ENCODE results near the gene SMARCC1.

The SMARCC1 gene

DNA sequence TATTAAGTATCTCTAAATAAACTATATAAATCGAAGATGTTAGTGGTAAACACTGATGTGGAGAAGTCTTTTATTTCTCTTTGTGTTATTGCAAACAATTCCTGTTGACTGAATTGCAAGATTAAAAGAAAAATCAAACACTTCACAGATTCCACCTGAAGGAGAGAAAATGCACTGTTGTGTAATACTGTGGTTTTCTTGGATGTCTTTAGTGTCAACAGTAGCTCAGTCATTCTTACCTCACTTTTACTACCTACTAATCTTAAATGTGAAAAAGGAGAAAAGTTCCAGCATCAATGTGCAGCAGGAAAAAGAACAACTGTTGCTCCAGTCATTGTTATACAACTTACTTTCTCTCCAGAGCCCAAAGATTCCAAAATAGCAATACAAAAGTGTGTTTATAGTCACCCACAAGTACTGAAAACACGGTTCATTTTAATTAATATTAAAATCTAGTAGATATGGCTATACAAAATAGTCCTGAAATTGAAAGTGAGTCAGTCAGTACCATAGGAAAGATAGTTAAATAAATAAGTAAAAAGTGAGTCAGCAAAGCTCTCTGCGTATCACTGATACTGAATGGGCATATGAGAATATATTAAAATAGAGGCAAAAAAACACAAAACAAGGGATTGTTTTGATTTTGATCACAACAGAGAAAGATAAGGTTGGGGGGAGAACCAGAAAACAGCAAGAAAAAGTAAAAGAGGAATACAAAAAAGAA is 112.5 kb downstream of the SMARCC1 start:
- TF ChIP-seq, protein P1, sequence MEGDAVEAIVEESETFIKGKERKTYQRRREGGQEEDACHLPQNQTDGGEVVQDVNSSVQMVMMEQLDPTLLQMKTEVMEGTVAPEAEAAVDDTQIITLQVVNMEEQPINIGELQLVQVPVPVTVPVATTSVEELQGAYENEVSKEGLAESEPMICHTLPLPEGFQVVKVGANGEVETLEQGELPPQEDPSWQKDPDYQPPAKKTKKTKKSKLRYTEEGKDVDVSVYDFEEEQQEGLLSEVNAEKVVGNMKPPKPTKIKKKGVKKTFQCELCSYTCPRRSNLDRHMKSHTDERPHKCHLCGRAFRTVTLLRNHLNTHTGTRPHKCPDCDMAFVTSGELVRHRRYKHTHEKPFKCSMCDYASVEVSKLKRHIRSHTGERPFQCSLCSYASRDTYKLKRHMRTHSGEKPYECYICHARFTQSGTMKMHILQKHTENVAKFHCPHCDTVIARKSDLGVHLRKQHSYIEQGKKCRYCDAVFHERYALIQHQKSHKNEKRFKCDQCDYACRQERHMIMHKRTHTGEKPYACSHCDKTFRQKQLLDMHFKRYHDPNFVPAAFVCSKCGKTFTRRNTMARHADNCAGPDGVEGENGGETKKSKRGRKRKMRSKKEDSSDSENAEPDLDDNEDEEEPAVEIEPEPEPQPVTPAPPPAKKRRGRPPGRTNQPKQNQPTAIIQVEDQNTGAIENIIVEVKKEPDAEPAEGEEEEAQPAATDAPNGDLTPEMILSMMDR (IDR thresholded peaks at IDR 0.05; ENCODE audit: low read length, missing control alignments): no peak
- peak; percentile 37 for DNase-seq (ENCODE audit: low read depth)
- H3K4me3 ChIP-seq (replicated peaks; ENCODE audit: low read depth, low read length): no peak overlapping the region

DNA sequence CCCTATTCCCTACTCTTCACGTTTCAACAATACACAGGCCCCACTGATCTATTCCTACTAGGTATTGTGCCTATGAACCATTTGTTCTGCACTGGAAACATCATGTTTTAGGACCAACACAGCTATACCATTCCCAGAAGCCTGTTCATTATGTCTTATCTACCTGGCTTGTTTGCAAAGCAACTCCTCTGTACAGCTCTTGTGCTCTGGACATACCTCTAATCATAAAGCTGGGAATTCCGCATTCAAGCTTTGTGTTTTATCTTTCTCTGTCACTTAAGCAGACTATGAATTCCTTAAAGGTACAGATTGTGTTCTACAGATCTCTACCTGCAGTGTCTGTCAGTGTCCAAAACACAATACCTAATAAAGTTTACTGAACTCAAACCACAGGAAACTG is 115.6 kb downstream of the SMARCC1 start:
- no peak overlapping the region for H3K4me3 ChIP-seq (replicated peaks; ENCODE audit: low read depth, low read length)
- TF ChIP-seq, protein P1 (IDR thresholded peaks at IDR 0.05; ENCODE audit: low read length, missing control alignments): no peak
- DNase-seq (ENCODE audit: low read depth): no peak

DNA sequence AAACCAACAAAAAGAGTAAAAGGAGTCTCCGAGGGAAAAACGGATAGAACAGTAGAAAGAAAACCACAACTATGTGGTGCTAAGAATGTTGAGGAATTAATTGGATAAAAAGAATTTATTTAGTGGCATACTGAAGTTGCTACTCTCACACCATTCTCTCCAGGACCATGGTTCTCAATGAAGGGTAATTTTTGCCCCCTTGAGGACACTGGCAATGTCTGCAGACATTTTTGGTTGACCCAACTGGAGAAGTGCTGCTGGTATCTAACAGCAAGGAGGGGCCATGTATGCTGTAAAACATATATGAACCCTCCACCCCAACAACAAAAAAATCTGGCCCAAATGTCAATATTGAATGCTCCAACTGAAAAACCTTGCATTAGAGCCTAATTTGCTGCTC is 117.2 kb downstream of the SMARCC1 start:
- no peak overlapping the region for H3K4me3 ChIP-seq (replicated peaks; ENCODE audit: low read depth, low read length)
- peak; percentile 14 for DNase-seq (ENCODE audit: low read depth)
- TF ChIP-seq, protein P1 (IDR thresholded peaks at IDR 0.05; ENCODE audit: low read length, missing control alignments): peak; percentile 29

DNA sequence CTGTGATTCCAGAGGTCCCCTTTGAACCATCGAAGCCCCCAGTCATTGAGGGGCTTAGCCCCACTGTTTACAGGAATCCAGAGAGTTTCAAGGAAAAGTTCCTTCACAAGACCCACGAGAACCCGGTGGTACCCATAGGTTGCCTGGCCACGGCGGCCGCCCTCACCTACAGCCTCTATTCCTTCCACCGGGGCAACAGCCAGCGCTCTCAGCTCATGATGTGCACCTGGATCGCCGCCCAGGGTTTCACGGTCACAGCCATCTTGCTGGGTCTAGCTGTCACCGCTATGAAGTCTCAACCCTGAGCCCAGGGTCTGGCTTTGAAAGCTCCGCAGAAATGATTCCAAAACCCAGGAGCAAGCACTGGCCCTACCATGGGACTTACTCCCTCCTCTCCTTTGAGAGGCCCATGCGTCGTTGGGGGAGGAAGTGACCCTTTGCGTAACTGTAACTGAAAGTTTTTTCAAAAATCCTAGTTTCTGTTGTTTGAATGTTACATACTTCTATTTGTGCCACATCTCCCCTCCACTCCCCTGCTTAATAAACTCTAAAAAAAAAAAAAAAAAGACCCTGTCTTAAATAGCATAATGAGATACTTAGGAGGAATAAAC is 118.0 kb downstream of the SMARCC1 start:
- DNase-seq (ENCODE audit: low read depth): no peak
- TF ChIP-seq, protein P1 (IDR thresholded peaks at IDR 0.05; ENCODE audit: low read length, missing control alignments): no peak
- H3K4me3 ChIP-seq (replicated peaks; ENCODE audit: low read depth, low read length): no peak overlapping the region

DNA sequence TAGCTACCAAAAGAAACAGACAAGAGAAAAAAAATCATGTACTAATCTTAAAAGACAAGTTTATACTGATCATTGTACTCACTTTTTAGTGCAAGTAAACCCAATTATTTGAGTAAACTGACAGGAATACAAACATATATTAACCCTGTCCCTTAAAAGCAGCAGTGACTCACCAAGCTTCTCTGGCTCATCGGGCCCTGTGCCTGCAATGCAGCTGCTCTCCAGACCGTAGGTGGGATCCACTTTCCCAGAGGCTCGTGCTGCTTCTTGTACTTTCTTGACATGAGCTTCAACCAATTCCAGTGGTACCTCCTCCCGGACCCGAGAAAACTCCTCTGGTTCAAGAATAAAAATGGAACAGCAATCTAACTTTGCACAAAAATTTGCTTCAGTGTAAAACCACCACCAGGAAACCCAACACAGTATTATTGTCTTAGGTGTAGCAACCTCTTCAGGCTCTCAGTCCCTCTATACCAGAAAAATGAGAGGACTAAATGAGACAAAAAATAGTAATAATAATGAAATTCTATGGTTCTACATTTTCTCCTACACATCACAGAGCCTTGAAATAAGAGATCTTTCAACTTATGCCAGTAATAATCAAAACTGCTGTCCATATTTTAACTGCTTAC is 120.5 kb downstream of the SMARCC1 start:
- TF ChIP-seq, protein P1 (IDR thresholded peaks at IDR 0.05; ENCODE audit: low read length, missing control alignments): no peak
- peak; percentile 50 for DNase-seq (ENCODE audit: low read depth)
- H3K4me3 ChIP-seq (replicated peaks; ENCODE audit: low read depth, low read length): no peak overlapping the region

DNA sequence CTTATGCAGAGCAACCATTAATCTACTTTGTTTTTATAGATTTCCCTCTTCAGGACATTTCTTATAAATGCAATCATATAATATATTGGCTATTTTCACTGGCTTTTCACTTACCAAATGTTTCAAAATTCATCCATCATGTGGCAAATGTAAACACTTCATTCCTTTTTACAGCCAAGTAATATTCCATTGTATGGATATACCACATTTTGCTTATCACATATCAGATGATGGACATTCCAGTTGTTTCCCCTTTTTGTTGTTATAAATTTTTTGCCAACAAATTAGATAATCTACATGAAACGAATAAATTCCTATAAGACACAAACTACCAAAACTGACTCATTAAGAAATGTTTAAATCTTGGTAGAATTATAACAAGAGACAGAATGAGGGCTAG is 123.2 kb downstream of the SMARCC1 start:
- TF ChIP-seq, protein P1 (IDR thresholded peaks at IDR 0.05; ENCODE audit: low read length, missing control alignments): no peak
- no peak overlapping the region for H3K4me3 ChIP-seq (replicated peaks; ENCODE audit: low read depth, low read length)
- DNase-seq (ENCODE audit: low read depth): no peak

Data from fibroblast of pulmonary artery (primary cell).